ENCODE measurements around the gene MTCH1.

MTCH1 gene

DNA sequence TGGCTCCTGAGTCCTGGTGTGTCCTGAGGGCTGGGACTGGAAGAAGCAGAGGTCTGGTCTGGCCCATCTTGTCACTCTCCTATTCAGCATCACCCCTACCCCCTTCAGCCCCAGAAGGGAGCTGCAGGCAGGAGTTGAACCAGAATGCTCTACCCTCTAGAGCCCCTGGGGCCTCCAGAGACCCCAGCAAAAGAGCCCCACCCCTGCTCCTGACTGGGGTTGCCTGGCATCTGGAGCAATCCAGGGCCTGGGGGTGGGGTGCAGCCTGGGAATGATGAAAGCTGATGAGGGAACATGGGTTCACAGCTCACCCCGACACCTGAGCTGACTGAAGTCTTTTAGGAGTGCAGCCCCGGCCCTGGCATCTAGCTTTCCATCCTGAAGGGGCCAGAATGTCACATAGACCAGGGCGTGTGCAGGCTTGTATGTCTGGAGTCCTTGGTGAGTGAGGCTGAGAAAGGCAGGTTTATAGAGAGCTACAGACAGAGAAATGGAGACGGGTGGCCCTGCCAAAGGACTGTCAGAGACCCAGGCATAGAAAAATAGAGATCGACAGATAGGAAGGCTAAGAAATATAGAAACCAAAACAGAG, 31.7 kb upstream of the MTCH1 start:
- no peak for DNase-seq (ENCODE audit: low spot score)

DNA sequence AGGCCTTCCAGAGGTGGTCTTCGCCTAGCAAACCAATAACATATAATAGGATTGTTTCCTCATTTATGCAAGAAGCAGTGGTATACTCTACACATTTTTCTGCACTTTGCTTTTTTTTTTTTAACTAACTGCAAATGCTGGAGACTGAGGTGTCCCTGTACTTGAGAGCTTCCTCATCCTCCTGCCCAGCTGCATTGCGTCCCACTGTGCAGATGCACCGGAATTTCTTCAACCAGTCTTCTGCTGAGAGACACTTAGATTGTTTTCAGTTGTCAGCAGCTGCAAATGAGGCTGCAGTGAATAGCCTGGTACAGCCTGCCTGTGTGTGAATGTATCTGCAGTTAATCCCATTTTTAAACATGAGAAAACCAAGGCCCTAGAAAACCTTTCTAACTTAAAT, 31.0 kb upstream of the MTCH1 start:
- DNase-seq (ENCODE audit: low spot score), result no peak

DNA sequence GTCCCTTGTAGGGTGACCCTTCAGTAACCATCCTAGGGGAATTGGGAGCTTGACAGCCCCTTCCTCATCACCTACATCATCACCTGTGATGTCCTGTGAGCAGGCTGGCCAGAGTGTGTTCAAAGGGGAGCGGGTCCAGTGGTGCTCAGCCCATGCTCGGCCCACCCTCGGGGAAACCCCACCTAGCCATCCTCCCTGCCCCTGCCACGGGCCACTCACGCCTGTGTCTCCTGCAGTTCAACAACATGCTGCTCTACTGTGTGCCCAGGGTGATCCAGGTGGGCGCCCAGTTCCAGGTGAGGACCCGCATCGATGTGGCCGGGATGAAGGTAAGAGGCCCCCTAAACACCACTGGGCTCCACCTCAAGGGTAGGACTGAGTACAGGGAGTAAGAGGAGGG, 29.5 kb upstream of the MTCH1 start:
- DNase-seq (ENCODE audit: low spot score), result no peak

DNA sequence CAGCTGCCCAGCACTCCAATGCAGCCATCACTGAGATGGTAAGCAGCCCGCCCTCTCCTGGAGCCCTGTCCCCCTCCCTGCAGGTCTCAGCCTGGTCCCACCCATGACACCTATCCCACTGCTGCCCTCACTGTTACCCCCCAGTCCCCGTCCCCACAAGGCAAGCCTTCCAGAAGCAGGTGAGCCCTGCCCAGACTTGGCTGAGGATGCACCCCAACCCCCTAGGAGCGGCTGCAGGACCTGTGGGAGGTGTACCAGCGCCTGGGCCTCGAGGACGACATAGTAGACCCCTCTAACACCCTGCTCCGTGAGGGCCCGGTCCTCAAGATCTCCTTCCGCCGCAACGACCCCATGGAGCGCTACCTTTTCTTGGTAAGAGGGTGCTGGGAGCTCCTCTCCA, 28.7 kb upstream of the MTCH1 start:
- DNase-seq (ENCODE audit: low spot score), result no peak

DNA sequence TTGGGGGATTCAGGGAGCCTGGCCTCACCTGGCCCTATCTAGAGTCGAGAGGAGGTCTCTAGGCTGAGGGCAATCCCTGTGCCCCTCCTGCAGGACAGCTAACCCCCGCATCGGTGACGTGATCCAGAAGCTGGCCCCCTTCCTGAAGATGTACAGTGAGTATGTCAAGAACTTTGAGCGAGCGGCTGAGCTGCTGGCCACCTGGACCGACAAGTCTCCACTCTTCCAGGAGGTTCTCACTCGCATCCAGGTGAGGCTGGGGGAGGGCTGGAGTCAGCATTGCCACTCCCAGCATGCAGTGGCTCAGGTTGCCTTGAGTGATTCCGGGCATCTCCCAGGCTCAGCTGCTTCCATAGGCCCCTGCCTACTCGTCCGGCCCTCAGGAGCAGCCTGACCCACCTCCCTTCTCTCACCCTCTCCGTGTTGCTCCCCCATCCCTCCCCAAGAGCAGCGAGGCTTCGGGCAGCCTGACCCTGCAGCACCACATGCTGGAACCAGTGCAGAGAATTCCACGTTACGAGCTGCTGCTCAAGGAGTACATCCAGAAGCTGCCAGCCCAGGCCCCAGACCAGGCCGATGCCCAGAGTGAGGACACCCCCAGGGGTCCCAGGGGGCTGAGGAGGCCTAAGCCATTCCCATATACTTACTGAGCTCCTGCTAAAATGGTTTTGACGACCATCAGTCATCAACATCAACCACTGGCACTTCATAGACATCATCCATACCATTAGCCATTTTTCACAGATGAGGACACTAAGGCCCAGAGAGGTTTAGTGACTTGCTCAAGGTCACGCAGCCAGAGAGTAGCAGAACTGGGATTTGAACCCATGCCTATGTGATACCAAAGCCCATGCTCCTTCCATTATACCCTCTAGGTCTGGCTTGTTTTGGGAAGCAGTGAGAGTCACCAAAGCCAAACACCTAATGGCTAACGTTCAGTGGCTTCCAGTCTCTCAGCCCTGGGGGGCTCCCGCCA, 27.8 kb upstream of the MTCH1 start:
- DNase-seq (ENCODE audit: low spot score), result no peak

DNA sequence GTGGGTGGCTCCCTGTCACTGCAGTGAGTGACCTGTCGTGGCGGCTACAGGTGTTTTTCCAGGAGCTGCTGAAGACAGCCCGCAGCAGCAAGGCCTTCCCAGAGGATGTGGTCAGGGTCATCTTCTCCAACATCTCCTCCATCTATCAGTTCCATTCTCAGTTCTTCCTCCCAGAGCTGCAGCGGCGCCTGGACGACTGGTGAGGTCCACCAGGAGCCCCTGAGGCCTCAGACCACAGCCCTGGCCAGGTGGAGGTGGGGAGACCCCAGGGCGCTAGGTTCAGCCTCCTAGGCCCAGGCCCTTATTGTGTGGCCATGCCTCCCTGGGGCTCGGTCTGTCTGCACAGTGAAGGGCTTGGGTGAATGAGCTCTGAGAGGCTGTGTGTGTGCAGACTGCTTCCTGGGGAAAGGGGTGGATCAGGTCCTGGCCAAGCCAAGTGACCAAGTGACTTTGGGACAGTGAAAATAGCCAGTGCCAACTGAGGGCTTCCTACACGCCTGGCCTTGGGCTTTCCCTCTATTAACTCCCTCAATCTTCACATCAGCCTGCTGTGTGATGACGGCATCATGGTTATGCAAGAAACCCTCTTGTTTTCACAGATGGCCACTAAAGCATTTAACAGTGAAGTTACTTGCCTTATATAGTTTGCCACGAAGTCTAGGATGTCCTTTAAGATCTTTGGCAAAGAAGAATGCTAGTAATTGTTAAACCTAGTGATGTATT, 25.8 kb upstream of the MTCH1 start:
- peak; percentile 41 for DNase-seq (ENCODE audit: low spot score)

DNA sequence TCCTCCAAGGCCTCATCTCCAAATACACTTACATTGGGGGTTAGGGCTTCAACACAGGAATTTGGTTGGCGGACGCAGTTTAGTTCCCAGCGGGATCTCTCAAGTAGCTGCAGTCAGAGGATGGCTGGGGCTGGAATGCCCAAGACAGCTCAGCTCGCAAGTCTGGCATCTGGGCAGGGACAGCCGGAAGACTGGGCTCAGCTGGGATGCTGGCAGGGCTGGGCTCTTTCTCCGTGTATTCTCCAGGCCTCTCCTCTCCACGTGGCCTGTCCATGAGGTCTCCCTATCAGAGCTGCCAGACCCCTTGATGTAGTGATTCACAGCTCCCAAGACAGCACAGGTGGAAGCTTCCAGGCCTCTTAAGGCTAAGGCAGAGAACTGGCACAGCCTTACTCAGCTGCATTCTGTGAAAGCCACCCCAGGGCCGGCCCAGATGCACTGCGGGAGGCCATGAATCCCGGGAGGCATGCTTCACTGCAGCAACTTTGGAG, 24.5 kb upstream of the MTCH1 start:
- no peak for DNase-seq (ENCODE audit: low spot score)

DNA sequence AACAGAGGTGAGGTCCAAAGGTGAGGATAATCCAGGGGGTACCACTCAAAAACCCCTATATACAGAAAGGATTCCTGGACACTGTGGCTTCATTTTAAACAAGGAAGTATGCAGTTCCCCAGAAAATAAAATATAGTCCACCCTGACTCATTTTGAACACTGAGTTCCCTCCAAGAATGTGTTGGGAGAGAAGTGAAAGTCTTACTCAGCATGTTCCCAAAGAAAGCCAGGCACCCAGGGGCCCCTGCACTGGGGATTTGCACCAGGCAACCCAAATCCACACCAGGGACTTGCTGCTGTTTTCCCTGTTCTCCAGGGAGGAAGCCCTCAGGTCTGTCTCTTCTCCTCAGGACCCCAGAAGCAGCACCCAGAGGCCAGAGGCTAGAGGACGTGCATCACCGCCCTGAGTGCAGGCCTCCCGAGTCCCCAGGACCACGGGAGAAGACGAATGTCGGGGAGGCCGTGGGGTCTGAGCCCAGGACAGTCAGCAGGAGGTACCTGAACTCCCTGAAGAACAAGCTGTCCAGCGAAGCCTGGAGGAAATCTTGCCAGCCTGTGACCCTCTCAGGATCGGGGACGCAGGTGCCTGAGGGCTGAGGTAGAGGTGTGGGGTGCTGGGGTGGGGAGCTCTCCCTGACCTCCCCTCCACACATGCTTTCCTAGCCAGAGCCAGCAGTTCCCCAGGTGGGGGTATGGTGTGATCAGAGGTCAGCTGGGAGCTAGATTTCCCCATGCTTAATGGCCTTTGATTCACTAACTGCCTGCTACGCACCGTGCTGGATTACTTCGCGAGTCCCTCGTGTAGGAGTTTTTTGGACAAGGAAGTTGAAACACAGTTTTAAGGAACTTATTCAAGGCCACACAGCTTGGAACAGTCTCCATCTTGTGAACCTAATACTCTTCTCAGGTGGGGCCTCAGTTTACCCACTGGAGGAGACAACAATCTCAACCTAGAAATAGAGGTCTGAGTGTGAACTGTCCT, 22.8 kb upstream of the MTCH1 start:
- DNase-seq (ENCODE audit: low spot score), result no peak

DNA sequence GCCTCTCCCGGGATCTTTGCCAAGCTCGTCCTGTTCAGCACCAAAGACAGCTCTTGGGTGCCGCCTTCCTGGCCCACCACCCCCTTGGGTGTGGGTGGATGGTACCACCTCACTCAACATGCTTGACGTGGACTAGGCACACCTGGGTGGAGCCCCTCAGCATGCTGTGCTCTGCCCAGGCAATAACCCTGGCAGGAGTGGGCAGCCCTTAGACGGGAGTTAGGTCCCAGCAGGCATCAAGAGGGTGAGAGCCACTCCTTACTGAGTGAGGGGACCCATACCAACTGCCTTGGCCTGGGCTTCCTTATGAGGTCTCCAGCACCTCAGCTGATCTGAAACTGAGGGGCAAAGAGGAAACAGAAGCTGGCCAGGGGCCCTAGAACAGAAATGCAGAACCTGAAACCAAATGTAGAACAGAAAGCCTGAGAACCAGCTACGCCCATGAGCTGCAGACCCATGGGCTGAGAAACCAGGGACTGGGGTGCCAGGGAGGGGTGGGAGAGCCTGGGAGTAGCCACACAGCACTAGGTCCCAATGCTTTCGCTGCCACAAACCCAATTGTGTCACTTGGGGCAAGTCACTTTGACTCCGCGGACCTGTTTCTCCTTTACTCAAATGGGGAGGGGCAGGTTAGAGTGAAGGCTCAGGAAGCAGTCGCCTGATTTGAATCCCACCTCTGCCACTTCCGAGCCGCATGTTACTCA, 21.5 kb upstream of the MTCH1 start:
- DNase-seq (ENCODE audit: low spot score), result no peak

DNA sequence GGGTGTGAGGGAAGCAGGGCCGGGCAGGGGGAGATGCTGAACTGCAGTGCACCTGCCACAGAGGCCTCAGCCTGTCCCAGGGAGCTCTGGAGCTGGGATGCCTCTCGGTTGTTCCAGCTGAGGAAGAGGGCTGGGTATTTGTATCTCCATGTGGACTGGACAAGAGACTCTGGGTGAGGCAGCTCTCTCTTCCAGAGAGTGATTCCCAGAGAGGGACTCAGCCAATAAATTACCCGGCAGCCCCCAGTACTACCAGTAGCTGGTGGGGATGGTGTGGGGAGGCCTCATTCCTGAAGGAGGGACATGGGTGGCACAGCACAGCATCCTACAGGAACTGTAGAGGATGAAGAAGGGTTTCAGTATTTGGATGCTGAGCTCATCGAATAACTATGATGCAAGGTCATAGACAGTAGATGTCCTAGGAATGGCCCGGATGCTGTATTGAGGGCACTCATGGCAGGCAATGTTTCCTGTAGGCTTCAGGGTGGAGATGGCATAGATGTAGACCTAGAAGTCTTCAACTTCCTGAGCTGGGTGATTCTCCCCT, 20.9 kb upstream of the MTCH1 start:
- DNase-seq (ENCODE audit: low spot score), result peak; percentile 64

DNA sequence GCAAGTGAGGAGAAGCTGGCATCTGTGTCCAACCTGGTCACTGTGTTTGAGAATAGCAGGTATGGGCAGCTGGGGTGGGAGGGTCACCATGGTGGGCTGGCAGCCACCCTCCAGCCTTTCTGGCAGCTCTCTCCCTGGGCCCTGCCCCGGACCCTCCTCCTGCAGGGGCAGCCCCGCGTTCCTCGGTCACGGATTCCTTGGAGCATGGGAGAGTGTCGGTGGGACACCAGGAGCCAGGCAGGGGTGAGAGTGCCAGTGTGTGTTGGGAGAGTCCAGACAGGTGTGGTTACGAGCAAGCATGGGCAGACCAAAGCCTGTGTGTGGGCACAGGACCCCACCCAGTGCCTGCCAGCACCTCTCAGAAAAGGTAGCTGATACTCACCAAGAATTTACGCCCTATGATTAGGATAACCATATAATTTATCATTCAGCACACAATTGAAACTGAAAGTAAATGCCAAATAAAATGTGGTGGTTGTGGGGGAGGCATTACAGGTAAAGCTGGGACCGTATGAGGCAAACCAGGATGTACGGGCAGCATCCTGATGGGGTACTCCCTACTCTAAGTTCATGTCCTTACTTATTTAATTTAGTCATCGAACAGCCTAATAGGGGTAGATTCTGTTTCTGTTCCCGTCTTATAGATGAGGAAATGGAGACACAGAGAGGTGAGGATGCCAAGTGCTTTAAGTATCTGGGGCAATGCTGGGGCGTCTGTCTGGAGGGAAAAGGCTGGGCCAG, 20.0 kb upstream of the MTCH1 start:
- DNase-seq (ENCODE audit: low spot score), result no peak

DNA sequence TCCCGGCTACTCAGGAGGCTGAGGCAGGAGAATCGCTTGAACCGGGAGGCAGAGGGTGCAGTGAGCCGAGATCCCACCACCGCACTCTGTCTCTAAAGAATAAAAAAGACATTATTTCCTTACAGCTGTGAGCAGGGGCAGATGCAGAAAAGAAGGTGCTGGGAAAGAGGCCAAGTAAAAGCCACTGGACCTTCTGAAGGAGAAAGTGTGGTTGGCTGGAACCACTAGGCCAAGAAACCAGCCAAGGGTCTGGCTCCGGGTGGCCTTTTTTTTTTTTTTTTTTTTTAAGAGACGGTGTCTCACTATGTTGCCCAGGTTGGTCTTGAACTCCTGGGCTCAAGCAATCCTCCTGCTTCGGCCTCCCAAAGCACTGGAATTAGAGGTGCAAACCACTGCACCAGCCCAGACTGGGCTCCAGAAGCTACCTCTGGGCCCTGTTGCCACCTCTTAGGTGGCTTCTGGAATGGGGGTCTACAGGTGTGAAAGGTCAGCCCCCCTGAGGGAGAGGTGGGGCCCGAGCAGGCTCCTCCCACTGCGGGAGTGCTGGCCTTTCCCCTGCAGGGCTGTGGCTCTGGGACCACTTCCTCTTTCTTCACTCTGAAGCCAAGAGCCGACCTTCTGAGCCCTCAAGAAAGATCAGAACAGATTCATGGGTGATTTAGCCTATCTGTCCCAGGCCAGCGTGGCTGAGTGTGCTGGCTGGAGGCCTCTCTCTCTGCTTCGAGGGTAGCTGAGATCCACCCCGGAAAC, 19.2 kb upstream of the MTCH1 start, which contains the start of gene FGD2:
TSS of gene FGD2 (plus strand) at position 595 of the 750 bp plus-strand sequence. CDS start 163 bp downstream, outside the sequence.
- DNase-seq (ENCODE audit: low spot score), result no peak

DNA sequence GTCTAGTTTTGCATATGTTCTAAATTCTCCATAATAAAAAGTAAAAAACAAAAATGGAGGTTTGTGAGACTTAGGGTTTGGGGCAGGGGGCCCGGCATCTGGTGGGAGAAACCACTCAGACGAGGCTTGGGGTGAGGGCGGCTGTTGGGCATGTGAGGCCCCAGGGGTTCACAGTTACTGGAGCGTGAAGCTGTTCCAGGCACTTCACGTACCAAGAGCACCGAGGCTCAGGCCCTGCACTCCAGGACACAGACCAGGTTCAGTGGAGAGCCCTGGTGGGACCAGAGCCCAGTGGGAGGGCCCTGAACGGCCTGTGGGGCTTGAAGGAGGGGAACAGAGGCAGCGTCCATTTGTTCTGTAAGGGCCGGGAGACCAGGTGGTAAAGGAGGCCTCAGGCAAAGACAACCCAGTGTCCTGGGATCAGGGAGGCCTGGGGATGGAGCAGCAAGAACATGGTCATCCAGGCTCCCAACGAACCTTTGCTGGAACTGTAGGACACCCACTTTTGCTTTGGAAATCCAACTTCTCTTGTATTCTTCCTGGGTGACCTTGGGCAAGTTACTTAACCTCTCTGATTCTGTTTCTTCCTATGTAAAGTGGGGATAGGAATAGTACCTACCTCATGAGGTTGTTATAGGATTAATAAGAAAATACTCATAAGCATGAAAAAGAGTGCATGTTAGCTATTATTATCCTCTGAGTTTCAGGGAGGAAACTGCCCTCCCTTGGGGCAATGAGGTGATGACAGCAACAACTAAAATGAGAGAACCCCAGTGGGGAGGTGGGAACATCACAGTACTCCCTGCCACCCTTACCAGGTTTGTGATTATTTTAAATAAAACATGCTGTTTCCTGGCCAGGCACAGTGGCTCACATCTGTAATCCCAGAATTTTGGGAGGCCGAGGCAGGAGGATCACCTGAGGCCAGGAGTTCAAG, 18.3 kb upstream of the MTCH1 start:
- no peak for DNase-seq (ENCODE audit: low spot score)

DNA sequence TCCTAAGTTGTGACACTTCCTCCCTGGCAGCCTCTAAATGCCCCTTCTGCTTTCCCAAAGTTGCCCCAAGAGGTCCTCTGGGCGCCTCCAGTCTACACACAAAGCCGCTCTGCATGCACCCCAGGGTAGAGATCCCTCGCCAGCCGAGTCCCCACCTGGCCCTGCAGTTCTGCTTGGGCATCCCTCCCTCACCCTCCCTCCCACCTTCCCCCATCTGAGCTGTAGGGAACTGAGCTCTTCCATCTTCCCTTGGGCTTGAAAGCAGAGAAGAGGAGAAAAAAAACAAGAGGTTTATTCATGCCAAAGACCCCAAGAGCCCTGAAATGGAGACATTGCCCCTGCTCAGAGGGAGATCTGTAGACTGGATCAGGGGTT, 13.7 kb upstream of the MTCH1 start:
- no peak for DNase-seq (ENCODE audit: low spot score)

DNA sequence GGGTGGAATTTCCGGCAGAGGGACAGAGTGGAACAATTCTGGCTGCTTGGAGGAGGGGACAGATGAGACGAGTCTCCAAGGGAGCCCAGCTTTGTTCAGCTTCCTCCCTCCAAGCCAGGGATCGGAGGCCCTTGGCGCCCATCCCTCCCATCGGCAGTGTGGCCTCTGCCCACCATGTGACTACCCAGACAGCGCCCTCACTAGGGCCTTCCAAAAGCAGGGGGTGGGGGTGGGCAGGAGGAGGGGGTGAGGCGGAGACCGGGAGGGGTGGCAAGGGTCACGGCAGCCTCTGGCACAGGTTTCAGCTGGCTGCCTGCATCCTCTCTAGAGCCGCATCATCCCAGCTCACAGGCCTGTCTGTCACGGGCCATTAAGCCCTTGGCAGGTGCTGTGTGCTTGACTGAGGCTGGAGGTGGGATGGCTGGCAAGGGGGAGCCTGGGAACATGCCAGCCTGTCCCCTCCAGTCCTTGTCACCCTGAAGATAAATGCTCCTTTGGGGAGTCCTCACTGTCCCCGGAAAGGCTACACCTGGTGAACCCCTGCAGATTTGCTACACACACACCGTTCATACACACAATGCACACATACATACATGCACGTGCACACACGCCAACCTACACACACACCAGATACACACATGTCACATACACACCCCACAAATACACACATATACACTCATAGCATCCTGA, 13.2 kb upstream of the MTCH1 start:
- no peak for DNase-seq (ENCODE audit: low spot score)

DNA sequence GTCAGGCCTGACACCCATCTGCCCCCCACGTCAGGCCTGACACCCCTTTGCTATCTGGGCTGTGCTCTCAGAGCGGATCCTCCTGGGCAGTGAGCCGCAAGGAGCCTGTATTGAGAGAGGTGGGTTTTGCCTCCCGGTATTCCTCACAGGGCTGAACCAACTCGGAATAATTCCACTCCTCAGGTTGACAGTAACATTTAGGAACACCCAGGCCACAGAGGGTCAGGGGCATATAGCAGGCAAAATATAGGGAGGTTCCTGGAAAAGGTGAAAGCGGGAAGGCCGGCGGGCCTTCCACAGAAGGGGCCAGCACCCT, 12.7 kb upstream of the MTCH1 start:
- no peak for DNase-seq (ENCODE audit: low spot score)

Data from AG08395 (cell line).